ENCODE measurements around the gene INPP4B. TPM values are rescaled to one million over a fixed set of nuclear protein-coding genes. Genes with fewer than 3 reads are reported as not detected.

The INPP4B gene
- total RNA-seq, 1 experiment from 2014 or later, result 0.07 TPM

DNA sequence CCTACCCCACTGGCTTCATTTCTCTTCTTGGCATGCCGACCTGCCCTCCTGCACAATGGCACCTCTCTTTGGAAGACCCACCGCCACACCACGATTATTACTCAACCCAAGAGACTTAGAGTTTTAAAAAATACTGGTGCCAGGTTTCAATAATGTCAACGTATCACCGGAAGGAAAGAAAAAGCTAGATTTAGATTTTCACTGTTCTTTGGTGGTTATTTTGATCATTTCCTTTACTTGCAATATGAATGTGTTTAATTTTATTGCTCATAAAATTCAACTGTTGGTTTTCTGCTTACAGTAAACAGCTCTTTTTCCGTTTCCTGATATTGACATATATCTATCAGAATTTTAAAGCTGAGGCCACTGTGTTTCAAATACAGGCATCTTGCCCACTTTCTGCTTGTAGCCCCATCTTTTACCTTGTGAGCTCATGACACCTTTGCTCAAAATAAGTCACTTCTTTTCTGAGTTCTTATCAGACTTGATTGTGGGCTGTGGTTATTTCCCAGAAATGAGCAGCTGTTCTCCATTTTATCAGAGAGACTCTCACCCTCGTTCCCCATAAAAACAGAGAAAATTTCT lies 439.1 kb downstream of the INPP4B start:
- Histone ChIP-seq H2BK15ac (ENCODE audit: low read depth, low read length) (no peak overlapping the region), H2AK5ac (ENCODE audit: insufficient read length, low read length) (no peak overlapping the region), H3K23me2 (ENCODE audit: insufficient read length, low read depth, low read length, poor library complexity, severe bottlenecking) (no peaks in the 10 kb centered on the region), H3K4me1 (ENCODE audit: insufficient read depth, low read length) (peaks cover 5% of the 10 kb centered on the region; the same call in 1 of the 2 replicates), H3K23ac (ENCODE audit: insufficient read length, low read depth, low read length) (no peak overlapping the region), H3K27ac (ENCODE audit: insufficient read length, low read depth, low read length) (no peak overlapping the region), H3K14ac (ENCODE audit: insufficient read depth, low read length) (no peak overlapping the region), H2AFZ (ENCODE audit: low read length) (no peak overlapping the region), H4K5ac (ENCODE audit: insufficient read length, low read depth, low read length) (no peak overlapping the region), H3K56ac (ENCODE audit: insufficient read length, low read depth, low read length) (no peak overlapping the region), H3K9me3 (ENCODE audit: control insufficient read depth, low read depth, low read length) (no peaks in the 10 kb centered on the region), H3K9ac (ENCODE audit: extremely low read depth, insufficient read length, low read length) (no peak overlapping the region), H2BK120ac (ENCODE audit: low read depth, low read length, poor library complexity, severe bottlenecking) (no peak overlapping the region), H3T11ph (ENCODE audit: low read length) (no peak overlapping the region), H2BK5ac (ENCODE audit: insufficient read length, low read length) (no peak overlapping the region), H2BK12ac (ENCODE audit: insufficient read length, low read depth, low read length) (no peak overlapping the region), H3K4me2 (ENCODE audit: insufficient read depth, insufficient read length, low read length) (no peak overlapping the region), H4K91ac (ENCODE audit: insufficient read length, low read depth, low read length) (no peak overlapping the region), H3K27me3 (ENCODE audit: insufficient read depth, low read length) (no peaks in the 10 kb centered on the region), H4K8ac (replicated peaks; ENCODE audit: insufficient read length, low read depth, low read length) (no peak overlapping the region), H4K20me1 (ENCODE audit: control insufficient read depth, insufficient read depth, insufficient read length) (no peaks in the 10 kb centered on the region), H3K4ac (ENCODE audit: low read depth, low read length) (no peak overlapping the region), H3K18ac (ENCODE audit: insufficient read length, low read depth, low read length) (no peak overlapping the region), H3K79me2 (ENCODE audit: insufficient read depth, low read length) (no peaks in the 10 kb centered on the region), H2BK20ac (ENCODE audit: low read depth, low read length, poor library complexity, severe bottlenecking) (no peak overlapping the region), H3K79me1 (ENCODE audit: insufficient read depth, low read depth, low read length, poor library complexity, severe bottlenecking) (no peaks in the 10 kb centered on the region)
- no peaks in the 10 kb centered on the region for H3K36me3 Mint-ChIP-seq (ENCODE audit: insufficient read depth in 1 of 3, low read depth in 3 of 3)
- TF ChIP-seq, protein P1, sequence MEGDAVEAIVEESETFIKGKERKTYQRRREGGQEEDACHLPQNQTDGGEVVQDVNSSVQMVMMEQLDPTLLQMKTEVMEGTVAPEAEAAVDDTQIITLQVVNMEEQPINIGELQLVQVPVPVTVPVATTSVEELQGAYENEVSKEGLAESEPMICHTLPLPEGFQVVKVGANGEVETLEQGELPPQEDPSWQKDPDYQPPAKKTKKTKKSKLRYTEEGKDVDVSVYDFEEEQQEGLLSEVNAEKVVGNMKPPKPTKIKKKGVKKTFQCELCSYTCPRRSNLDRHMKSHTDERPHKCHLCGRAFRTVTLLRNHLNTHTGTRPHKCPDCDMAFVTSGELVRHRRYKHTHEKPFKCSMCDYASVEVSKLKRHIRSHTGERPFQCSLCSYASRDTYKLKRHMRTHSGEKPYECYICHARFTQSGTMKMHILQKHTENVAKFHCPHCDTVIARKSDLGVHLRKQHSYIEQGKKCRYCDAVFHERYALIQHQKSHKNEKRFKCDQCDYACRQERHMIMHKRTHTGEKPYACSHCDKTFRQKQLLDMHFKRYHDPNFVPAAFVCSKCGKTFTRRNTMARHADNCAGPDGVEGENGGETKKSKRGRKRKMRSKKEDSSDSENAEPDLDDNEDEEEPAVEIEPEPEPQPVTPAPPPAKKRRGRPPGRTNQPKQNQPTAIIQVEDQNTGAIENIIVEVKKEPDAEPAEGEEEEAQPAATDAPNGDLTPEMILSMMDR (conservative IDR thresholded peaks at IDR 0.05), result no peak
- no peaks in the 10 kb centered on the region for H3K27me3 Mint-ChIP-seq (ENCODE audit: low read depth)
- WGBS (ENCODE audit: extremely low coverage, insufficient read length, low lambda C conversion rate), result no CpG with 5 or more reads among the region's 7 CpGs
- H3K4me3 Mint-ChIP-seq, result no peak overlapping the region
- H3K9me3 Mint-ChIP-seq, result no peaks in the 10 kb centered on the region
- no peak for DNase-seq
- H3K4me1 Mint-ChIP-seq, result peaks cover 35 to 40% of the 10 kb centered on the region in 2 experiments
- peak overlapping the region in 1 of 3 experiments; percentile 57; a peak in 1 of 7 replicates for H3K27ac Mint-ChIP-seq

All from H9 (cell line).